Endothelial cell of umbilical vein (primary cell): ENCODE results near the gene NDUFS6. TPM values are rescaled to one million over a fixed set of nuclear protein-coding genes. Genes with fewer than 3 reads are reported as not detected.
"Not testable (repeated sequence)": the region's sequence is repeated elsewhere in the genome, so short reads cannot be mapped to it uniquely, and the experiment has no call there.

Experiments
- BruUV-seq: library from RNA; stranded (reverse); fragments of 400-500 nt; replicated peaks from 2 replicates; lab custom pipeline; 2021; lab: Mats Ljungman, UMichigan
- CTCF ChIA-PET: fragments of 300-600, 350-600 bp; sonication (Branson Sonifier 250); formaldehyde crosslinking; loops from one replicate; lab custom pipeline; 2021; ENCODE audit warnings: antibody characterized with exemption, inconsistent platforms; lab: Charles Lee
- POLR2A ChIA-PET: fragments of 300-600, 350-600 bp; sonication (Branson Sonifier 250); formaldehyde crosslinking; loops from one replicate; lab custom pipeline; 2021; ENCODE audit warnings: antibody characterized with exemption, inconsistent platforms; lab: Charles Lee
- DNase-seq: peaks from one replicate; pipeline ENCODE4 v3.0.0-alpha.2; 2011; ENCODE audit warnings: low read depth, low spot score
- FAIRE-seq: peaks from 2 replicates; lab custom pipeline; 2011; peaks lifted over from hg19 to GRCh38; lab: Jason Lieb, UNC
- H2AFZ ChIP-seq: 2 replicates; pipeline ENCODE4 v1.6.0; 2012; ENCODE audit warnings: low read depth, low read length, control low read depth, inconsistent platforms
- H3K27ac ChIP-seq: 2 replicates; pipeline ENCODE4 v1.5.1; 2011; ENCODE audit warnings: low read depth, mild to moderate bottlenecking, control low read depth, low read length, moderate library complexity; ENCODE audit not compliant: insufficient read depth
- H3K27me3 ChIP-seq, 2 experiments: 2 replicates each; pipeline versions ENCODE4 v1.6.0 to v1.6.1; 2011; ENCODE audit warnings: low read length in 2 of 2, mixed read lengths in 1 of 2; ENCODE audit not compliant: control insufficient read depth in 2 of 2, insufficient read depth in 2 of 2
- H3K36me3 ChIP-seq, 2 experiments: 2 replicates in 1 of 2; 3 replicates in 1 of 2; pipeline ENCODE4 v1.5.1; 2011; ENCODE audit warnings: low read length in 2 of 2, mild to moderate bottlenecking in 1 of 2, moderate library complexity in 1 of 2; ENCODE audit not compliant: control insufficient read depth in 2 of 2, insufficient read depth in 2 of 2; ENCODE audit errors: extremely low read depth in 1 of 2
- H3K4me1 ChIP-seq: 3 replicates; pipeline ENCODE4 v1.5.1; 2011; ENCODE audit warnings: mild to moderate bottlenecking, low read length; ENCODE audit not compliant: control insufficient read depth, insufficient read depth; ENCODE audit errors: extremely low read depth
- H3K4me2 ChIP-seq: 2 replicates; pipeline ENCODE4 v1.6.1; 2011; ENCODE audit warnings: low read length, control low read depth, mixed read lengths; ENCODE audit not compliant: insufficient read depth
- H3K4me3 ChIP-seq, 3 experiments: fragments of 200-600 bp in 1 of 3; sonication (generic), shearing (Covaris generic) in 1 of 3; replicated peaks in 1 of 3; 2 replicates each; pipeline ENCODE4 v1.5.1; 2011 to 2016; ENCODE audit warnings: control low read depth in 3 of 3, low read length in 3 of 3, mild to moderate bottlenecking in 2 of 3, inconsistent platforms in 1 of 3, low read depth in 1 of 3, moderate library complexity in 1 of 3; ENCODE audit not compliant: insufficient read depth in 1 of 3
- H3K79me2 ChIP-seq: 2 replicates; pipeline ENCODE4 v1.6.0; 2012; ENCODE audit warnings: low read length, inconsistent platforms; ENCODE audit not compliant: control insufficient read depth, insufficient read depth
- H3K9ac ChIP-seq: replicated peaks from 2 replicates; pipeline ENCODE3; 2011; ENCODE audit warnings: low read length, control low read depth; ENCODE audit not compliant: insufficient read depth; ENCODE audit errors: extremely low read depth
- H3K9me1 ChIP-seq: replicated peaks from 3 replicates; pipeline ENCODE4 v1.6.0; 2011; ENCODE audit warnings: mild to moderate bottlenecking, low read length; ENCODE audit not compliant: control insufficient read depth, insufficient read depth; ENCODE audit errors: extremely low read depth
- H3K9me3 ChIP-seq: replicated peaks from 2 replicates; pipeline ENCODE4 v1.5.1; 2012; ENCODE audit warnings: low read length, inconsistent platforms; ENCODE audit not compliant: control insufficient read depth, insufficient read depth
- H4K20me1 ChIP-seq: replicated peaks from 2 replicates; pipeline ENCODE3; 2011; ENCODE audit warnings: mild to moderate bottlenecking, low read length; ENCODE audit not compliant: control insufficient read depth, insufficient read depth; ENCODE audit errors: extremely low read depth
- FOS ChIP-seq: IDR thresholded peaks from 2 replicates; pipeline ENCODE4 v1.6.1; 2011; ENCODE audit warnings: mild to moderate bottlenecking, low read length, moderate library complexity, borderline replicate concordance; ENCODE audit not compliant: insufficient read depth
- POLR2A ChIP-seq: IDR thresholded peaks from 2 replicates; pipeline ENCODE4 v1.6.1; 2012; ENCODE audit warnings: low read depth, mild to moderate bottlenecking, control low read depth, low read length
- POLR2AphosphoS5 ChIP-seq: IDR thresholded peaks from 2 replicates; pipeline ENCODE4 v1.6.1; 2012; ENCODE audit warnings: low read depth, mild to moderate bottlenecking, control low read depth, low read length, moderate library complexity; ENCODE audit not compliant: insufficient read depth
- dilution Hi-C: fragments of 300-500 bp; cut with MboI; formaldehyde crosslinking; loops from one replicate; pipeline ENCODE4 v1.15.0; 2019; ENCODE audit warnings: low sequenced_read_pairs; ENCODE audit not compliant: extremely low pct_ligation_motif_present
- intact Hi-C: fragments of 100-400 bp; cut with micrococcal nuclease; formaldehyde crosslinking; loops from one replicate; pipeline ENCODE4 v1.10.0; 2022
- polyA plus RNA-seq, 4 experiments: library from polyadenylated mRNA; depleted of rRNA in 3 of 4; stranded (reverse) in 3 of 4; unstranded in 1 of 4; fragments of >200 nt; gene quantifications; 2 replicates each; pipeline versions ENCODE4 v1.2.1 to v1.2.3, GENCODE V29; 2011 to 2012; ENCODE audit warnings: missing spikeins in 1 of 4
- total RNA-seq: library from RNA; stranded (reverse); gene quantifications from 2 replicates; pipeline ENCODE4 v1.2.3, GENCODE V29; 2021

NDUFS6 gene
- total and polyA plus RNA-seq, 2 donors (not counting 3 experiments of a cell fraction or from before 2014, with no cell fraction given): 42.5 to 127 TPM

DNA sequence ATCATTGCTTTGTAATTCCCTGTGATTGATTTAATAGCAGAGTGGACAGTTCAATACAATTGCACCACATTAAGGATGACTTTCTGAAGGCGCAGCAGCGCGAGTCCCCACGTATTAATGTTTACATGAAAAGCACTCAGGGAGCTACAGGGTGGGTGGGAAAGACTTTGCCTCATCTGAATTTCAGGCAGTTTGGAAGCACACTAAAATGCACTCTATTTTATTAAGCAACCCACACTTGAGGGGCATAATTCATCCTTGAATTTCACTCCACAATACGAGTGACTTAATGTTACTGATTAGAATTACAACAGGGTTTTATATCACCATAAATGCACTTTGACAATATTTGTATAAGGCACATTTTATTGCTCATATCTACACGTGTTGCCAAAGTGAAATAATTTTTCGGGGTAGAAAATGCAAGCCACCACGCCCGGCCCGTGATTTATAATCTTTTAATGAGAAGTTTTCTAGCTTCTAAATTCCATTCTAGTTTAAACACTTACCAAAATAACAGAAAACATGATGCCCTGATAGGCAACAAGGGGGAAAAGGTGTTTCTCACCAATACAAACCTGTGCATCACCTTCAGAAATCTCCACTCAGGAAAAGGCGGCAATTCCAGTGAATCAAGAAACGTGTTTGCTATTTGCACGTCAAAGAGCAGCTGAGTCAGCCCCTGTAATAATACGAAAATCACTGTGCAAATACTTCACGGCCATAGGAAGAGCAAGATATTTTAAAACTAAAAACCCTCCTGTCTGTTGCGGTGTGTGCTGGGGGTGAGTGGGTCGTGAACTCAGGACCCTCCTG is 41.0 kb downstream of the NDUFS6 start:
- no peak overlapping the region for H3K9ac ChIP-seq
- no peak overlapping the region for H2AFZ ChIP-seq
- no peak overlapping the region for H3K4me2 ChIP-seq
- no peaks in the 10 kb centered on the region for H3K9me3 ChIP-seq
- H3K9me1 ChIP-seq: no peaks in the 10 kb centered on the region
- no TSS peak for BruUV-seq
- H3K4me1 ChIP-seq: no peaks in the 10 kb centered on the region
- intact Hi-C loops (no loop called here), dilution Hi-C loops (no loop called here)
- ChIA-PET CTCF (no interaction called here), POLR2A (no interaction called here)
- TF ChIP-seq FOS: no peak
- TF ChIP-seq POLR2A: no peak
- TF ChIP-seq POLR2AphosphoS5: no peak
- no peak for DNase-seq
- no peak overlapping the region for H3K4me3 ChIP-seq
- H3K27ac ChIP-seq: no peak overlapping the region
- H4K20me1 ChIP-seq: no peaks in the 10 kb centered on the region
- no peak for FAIRE-seq
- no peaks in the 10 kb centered on the region for H3K79me2 ChIP-seq
- H3K36me3 ChIP-seq: no peaks in the 10 kb centered on the region
- no peaks in the 10 kb centered on the region for H3K27me3 ChIP-seq

GRCh38 chr5:1843761-1844160 is 42.6 kb downstream of the NDUFS6 start:
- FAIRE-seq, H3K4me2 ChIP-seq, DNase-seq, H3K79me2 ChIP-seq, CTCF ChIA-PET, POLR2A ChIA-PET, H3K27ac ChIP-seq, H3K9ac ChIP-seq, H3K9me3 ChIP-seq, intact Hi-C loops, H3K9me1 ChIP-seq, H3K36me3 ChIP-seq, H3K4me3 ChIP-seq, H3K27me3 ChIP-seq, BruUV-seq, H4K20me1 ChIP-seq, H2AFZ ChIP-seq, dilution Hi-C loops, H3K4me1 ChIP-seq: not testable (repeated sequence)
